PC-3 (cell line): ENCODE measurements around the gene BCL11A.

Experiments
- CTCF ChIP-seq: fragments of 300-600 bp; sonication (generic); conservative IDR thresholded peaks from 2 replicates; pipeline ENCODE4 v1.5.1; 2017; ENCODE audit warnings: antibody characterized with exemption, low read depth, mild to moderate bottlenecking, low read length
- EZH2 ChIP-seq: fragments of 300-600 bp; sonication (generic); IDR thresholded peaks from one replicate; pipeline ENCODE4 v1.6.1; 2017; ENCODE audit warnings: antibody characterized with exemption, mild to moderate bottlenecking, low read length; ENCODE audit not compliant: unreplicated experiment
- EZH2phosphoT487 ChIP-seq: fragments of 300-600 bp; sonication (generic); IDR thresholded peaks from 2 replicates; pipeline ENCODE4 v1.6.1; 2018; ENCODE audit warnings: mild to moderate bottlenecking, antibody characterized with exemption, low read length, borderline replicate concordance

GRCh38 chr2:60490848-60491247, 62.6 kb downstream of the BCL11A start:
- no peak for TF ChIP-seq CTCF
- TF ChIP-seq EZH2: no peak
- TF ChIP-seq EZH2phosphoT487: no peak
